Peyer's patch (tissue), 4 donors: Measurements from ENCODE around the gene BRIP1. TPM values are rescaled to one million over a fixed set of nuclear protein-coding genes. Genes with fewer than 3 reads are reported as not detected.

Source experiments
- DNase-seq, 3 donors: peaks; one replicate each; pipeline ENCODE4 v3.0.0-alpha.2; 2017 to 2019
- H3K27ac ChIP-seq, 4 donors: fragments of 200-600 bp; sonication (generic); one replicate each; pipeline ENCODE4 v1.5.1; 2016 to 2019
- H3K27me3 ChIP-seq, 2 donors: fragments of 200-600 bp; sonication (generic); one replicate each; pipeline ENCODE4 v1.5.1; 2019
- H3K36me3 ChIP-seq, 3 donors: fragments of 200-600 bp; sonication (generic); one replicate each; pipeline ENCODE4 v1.5.1; 2016 to 2019
- H3K4me1 ChIP-seq, 4 donors: fragments of 200-600 bp; sonication (generic); one replicate each; pipeline ENCODE4 v1.5.1; 2016 to 2019
- H3K4me3 ChIP-seq, 4 donors: fragments of 200-600 bp; sonication (generic); 1 replicate in 3 of 4; 2 replicates in 1 of 4; pipeline ENCODE4 v1.5.1; 2016 to 2019; ENCODE audit warnings: mild to moderate bottlenecking in 1 of 4
- H3K9me3 ChIP-seq, 4 donors: fragments of 200-600 bp; sonication (generic); one replicate each; pipeline ENCODE4 v1.5.1; 2016 to 2019; ENCODE audit warnings: mild to moderate bottlenecking in 1 of 4
- CTCF ChIP-seq, 6 experiments: fragments of 450-650 bp in 4 of 6; fragments of 200-600 bp in 2 of 6; sonication (generic) in 1 of 6; IDR thresholded peaks; one replicate each; pipeline ENCODE4 v1.5.1; 2017 to 2019; ENCODE audit warnings: antibody characterized with exemption in 6 of 6, mild to moderate bottlenecking in 3 of 6, moderate library complexity in 1 of 6
- POLR2A ChIP-seq, 2 donors: fragments of 450-650 bp; IDR thresholded peaks; one replicate each; pipeline ENCODE4 v1.5.1; 2017; ENCODE audit warnings: antibody characterized with exemption in 2 of 2, mild to moderate bottlenecking in 2 of 2, moderate library complexity in 2 of 2
- total RNA-seq, 4 donors: library from RNA; depleted of rRNA; stranded (reverse); fragments of >200 nt; gene quantifications; one replicate each; pipeline ENCODE4 v1.1.0, GENCODE V29; 2016

BRIP1 gene
- total RNA-seq, 4 donors from 2014 or later = 4.3 to 13.2 (median 4.5) TPM

DNA sequence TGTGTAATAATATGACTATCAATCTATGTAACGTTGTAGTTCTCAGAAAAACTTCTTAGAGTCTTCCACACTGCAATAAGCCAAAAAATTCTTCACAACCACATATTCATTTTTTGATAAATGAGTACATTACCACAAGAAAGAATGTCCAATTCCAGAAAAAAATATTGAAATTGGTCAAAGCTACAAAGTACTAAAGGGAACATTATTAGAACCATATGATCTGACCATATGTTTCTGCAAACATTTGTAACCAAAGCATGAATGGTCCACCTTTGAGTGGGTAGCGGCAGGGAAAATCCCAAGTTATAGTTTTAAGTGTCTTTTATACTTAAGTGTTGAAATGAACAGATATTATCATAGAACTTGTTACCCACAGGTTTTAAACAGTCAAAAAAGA lies 200.6 kb downstream of the BRIP1 start:
- Histone ChIP-seq H3K4me3 (no peak overlapping the region), H3K27ac (no peak overlapping the region), H3K27me3 (no peaks in the 10 kb centered on the region), H3K9me3 (no peaks in the 10 kb centered on the region), H3K36me3 (no peaks in the 10 kb centered on the region), H3K4me1 (no peaks in the 10 kb centered on the region)
- no peak for DNase-seq
- no peak for TF ChIP-seq CTCF (IDR thresholded peaks at IDR 0.05)
- no peak for TF ChIP-seq POLR2A (IDR thresholded peaks at IDR 0.05)

- H3K4me1 ChIP-seq = no peaks in the 10 kb centered on the region
- TF ChIP-seq POLR2A (IDR thresholded peaks at IDR 0.05) (no peak), CTCF (IDR thresholded peaks at IDR 0.05) (no peak)
- H3K27ac ChIP-seq = no peak overlapping the region
- no peak overlapping the region for H3K4me3 ChIP-seq
- no peaks in the 10 kb centered on the region for H3K27me3 ChIP-seq
- no peaks in the 10 kb centered on the region for H3K9me3 ChIP-seq
- no peak for DNase-seq
- no peaks in the 10 kb centered on the region for H3K36me3 ChIP-seq
Measured at GRCh38 chr17:61662186-61662585, 201.1 kb downstream of the BRIP1 start.

- no peaks in the 10 kb centered on the region for H3K4me1 ChIP-seq
- TF ChIP-seq CTCF (IDR thresholded peaks at IDR 0.05) = no peak
- no peak for TF ChIP-seq POLR2A (IDR thresholded peaks at IDR 0.05)
- DNase-seq = no peak
- no peak overlapping the region for H3K27ac ChIP-seq
- H3K9me3 ChIP-seq = no peaks in the 10 kb centered on the region
- H3K27me3 ChIP-seq = no peaks in the 10 kb centered on the region
- no peak overlapping the region for H3K4me3 ChIP-seq
- no peaks in the 10 kb centered on the region for H3K36me3 ChIP-seq
Measured at GRCh38 chr17:61660746-61661485, 202.4 kb downstream of the BRIP1 start.

GRCh38 chr17:61659437-61659836 lies 203.9 kb downstream of the BRIP1 start:
- no peak overlapping the region for H3K27ac ChIP-seq
- H3K4me1 ChIP-seq = no peaks in the 10 kb centered on the region
- H3K36me3 ChIP-seq = no peaks in the 10 kb centered on the region
- no peak overlapping the region for H3K4me3 ChIP-seq
- TF ChIP-seq CTCF (IDR thresholded peaks at IDR 0.05) = no peak
- TF ChIP-seq POLR2A (IDR thresholded peaks at IDR 0.05) = no peak
- no peak for DNase-seq
- H3K27me3 ChIP-seq = no peaks in the 10 kb centered on the region
- H3K9me3 ChIP-seq = no peaks in the 10 kb centered on the region

- Histone ChIP-seq H3K9me3 (no peaks in the 10 kb centered on the region), H3K27ac (no peak overlapping the region), H3K4me1 (no peaks in the 10 kb centered on the region), H3K4me3 (no peak overlapping the region), H3K36me3 (no peaks in the 10 kb centered on the region), H3K27me3 (no peaks in the 10 kb centered on the region)
- TF ChIP-seq CTCF (IDR thresholded peaks at IDR 0.05) (no peak), POLR2A (IDR thresholded peaks at IDR 0.05) (no peak)
- DNase-seq = no peak
Measured at GRCh38 chr17:61658183-61658582, 205.1 kb downstream of the BRIP1 start.
